Hepatocyte (in vitro differentiated cells): Measurements from ENCODE around the gene ADAP1. TPM values are rescaled to one million over a fixed set of nuclear protein-coding genes. Genes with fewer than 3 reads are reported as not detected.

Experiments used
- DNase-seq: peaks from one replicate; pipeline ENCODE4 v3.0.0-alpha.2; 2016; ENCODE audit warnings: low spot score
- H2AFZ ChIP-seq: fragments of 200-600 bp; sonication (generic); 2 replicates; pipeline ENCODE4 v1.6.0; 2016; ENCODE audit warnings: antibody characterized with exemption, mild to moderate bottlenecking
- H3K27ac ChIP-seq: fragments of 200-600 bp; sonication (generic); 2 replicates; pipeline ENCODE4 v1.5.1; 2016; ENCODE audit warnings: mild to moderate bottlenecking
- H3K27me3 ChIP-seq: fragments of 200-600 bp; sonication (generic); 2 replicates; pipeline ENCODE4 v1.6.1; 2016
- H3K36me3 ChIP-seq: fragments of 200-600 bp; sonication (generic); replicated peaks from 2 replicates; pipeline ENCODE4 v1.5.1; 2016; ENCODE audit warnings: low read depth; ENCODE audit not compliant: insufficient read depth
- H3K4me1 ChIP-seq: fragments of 200-600 bp; sonication (generic); 2 replicates; pipeline ENCODE4 v1.5.1; 2016; ENCODE audit warnings: mild to moderate bottlenecking, moderate library complexity; ENCODE audit not compliant: insufficient read depth
- H3K4me2 ChIP-seq: fragments of 200-600 bp; sonication (generic); 2 replicates; pipeline ENCODE4 v1.6.0; 2016
- H3K4me3 ChIP-seq: fragments of 200-600 bp; sonication (generic); 2 replicates; pipeline ENCODE4 v1.5.1; 2016; ENCODE audit warnings: mild to moderate bottlenecking
- H3K79me2 ChIP-seq: fragments of 200-600 bp; sonication (generic); 2 replicates; pipeline ENCODE4 v1.6.0; 2017; ENCODE audit warnings: mild to moderate bottlenecking
- H3K9me2 ChIP-seq: fragments of 200-600 bp; sonication (generic); replicated peaks from 2 replicates; pipeline ENCODE4 v1.6.0; 2017; ENCODE audit warnings: mild to moderate bottlenecking; ENCODE audit not compliant: insufficient read depth
- H3K9me3 ChIP-seq: fragments of 200-600 bp; sonication (generic); 2 replicates; pipeline ENCODE4 v1.5.1; 2016; ENCODE audit warnings: low read depth, mild to moderate bottlenecking
- H4K20me1 ChIP-seq: fragments of 200-600 bp; sonication (generic); 2 replicates; pipeline ENCODE4 v1.6.0; 2016; ENCODE audit warnings: mild to moderate bottlenecking; ENCODE audit not compliant: insufficient read depth, poor library complexity, severe bottlenecking
- CTCF ChIP-seq: fragments of 200-600 bp; sonication (generic); IDR thresholded peaks from 2 replicates; pipeline ENCODE4 v1.5.1; 2016; ENCODE audit warnings: antibody characterized with exemption, mild to moderate bottlenecking; ENCODE audit not compliant: poor library complexity
- EZH2 ChIP-seq: fragments of 200-600 bp; sonication (generic); IDR thresholded peaks from 2 replicates; pipeline ENCODE4 v1.6.1; 2016; ENCODE audit warnings: antibody characterized with exemption, mild to moderate bottlenecking, borderline replicate concordance
- EZH2phosphoT487 ChIP-seq: fragments of 200-600 bp; sonication (generic); IDR thresholded peaks from one replicate; pipeline ENCODE4 v1.6.1; 2018; ENCODE audit warnings: antibody characterized with exemption, mild to moderate bottlenecking, low read depth, moderate library complexity; ENCODE audit not compliant: unreplicated experiment, severe bottlenecking
- WGBS: methylation state at CpG from one replicate; pipeline ENCODE4 v1.1.6; 2016; ENCODE audit warnings: low lambda C conversion rate; ENCODE audit errors: missing lambda C conversion rate; 5-methylcytosine and 5-hydroxymethylcytosine counted together
- polyA plus RNA-seq: library from polyadenylated mRNA; unstranded; fragments of >200 nt; fragmentation: Nextera tagmentation; extraction: Ambion mirVana; gene quantifications from 2 replicates; pipeline ENCODE4 v1.2.1, GENCODE V29; 2016
- total RNA-seq: library from RNA; depleted of rRNA; stranded (reverse); fragments of >200 nt; gene quantifications from 2 replicates; pipeline ENCODE4 v1.2.3, GENCODE V29; 2014

ADAP1 gene
- total and polyA plus RNA-seq, 2 experiments from 2014 or later, result 25.6 to 35.7 TPM

GRCh38 chr7:868189-868486, 86.3 kb downstream of the ADAP1 start:
- Histone ChIP-seq H3K27ac (no peak overlapping the region), H3K9me3 (no peaks in the 10 kb centered on the region), H3K4me2 (no peak overlapping the region), H2AFZ (no peak overlapping the region), H3K4me1 (no peaks in the 10 kb centered on the region), H4K20me1 (no peaks in the 10 kb centered on the region), H3K4me3 (no peak overlapping the region), H3K36me3 (no peaks in the 10 kb centered on the region), H3K27me3 (no peaks in the 10 kb centered on the region), H3K79me2 (no peaks in the 10 kb centered on the region), H3K9me2 (no peaks in the 10 kb centered on the region)
- no peak for DNase-seq
- TF ChIP-seq EZH2 (no peak), EZH2phosphoT487 (no peak), CTCF (no peak)
- WGBS, result 96% methylated on average over 17 of the region's 17 CpGs

GRCh38 chr7:867406-868188, 86.9 kb downstream of the ADAP1 start:
- Histone ChIP-seq H2AFZ (no peak overlapping the region), H3K9me2 (no peaks in the 10 kb centered on the region), H3K4me1 (peaks cover under 1% of the 10 kb centered on the region), H3K4me2 (no peak overlapping the region), H3K36me3 (no peaks in the 10 kb centered on the region), H3K4me3 (no peak overlapping the region), H3K27ac (no peak overlapping the region), H3K9me3 (no peaks in the 10 kb centered on the region), H3K27me3 (no peaks in the 10 kb centered on the region), H4K20me1 (no peaks in the 10 kb centered on the region), H3K79me2 (no peaks in the 10 kb centered on the region)
- WGBS, result 93% methylated on average over 22 of the region's 22 CpGs
- DNase-seq, result no peak
- TF ChIP-seq EZH2, result no peak

GRCh38 chr7:867001-867405, 87.5 kb downstream of the ADAP1 start:
- no peak overlapping the region for H3K27ac ChIP-seq
- no peak overlapping the region for H2AFZ ChIP-seq
- no peak overlapping the region for H3K4me3 ChIP-seq
- H3K4me2 ChIP-seq, result no peak overlapping the region
- no peak for DNase-seq
- H3K27me3 ChIP-seq, result no peaks in the 10 kb centered on the region
- no peaks in the 10 kb centered on the region for H3K36me3 ChIP-seq
- no peaks in the 10 kb centered on the region for H3K9me2 ChIP-seq
- peaks cover 7% of the 10 kb centered on the region for H3K4me1 ChIP-seq
- TF ChIP-seq EZH2, result no peak
- no peak for TF ChIP-seq CTCF
- TF ChIP-seq EZH2phosphoT487, result no peak
- no peaks in the 10 kb centered on the region for H4K20me1 ChIP-seq
- H3K9me3 ChIP-seq, result no peaks in the 10 kb centered on the region
- 94% methylated on average over 18 of the region's 18 CpGs for WGBS
- no peaks in the 10 kb centered on the region for H3K79me2 ChIP-seq

- DNase-seq, result no peak
- H3K9me2 ChIP-seq, result no peaks in the 10 kb centered on the region
- 99% methylated on average over 25 of the region's 25 CpGs for whole genome bisulfite sequencing
- peaks cover 13% of the 10 kb centered on the region for H3K4me1 ChIP-seq
- no peaks in the 10 kb centered on the region for H3K36me3 ChIP-seq
- H3K4me3 ChIP-seq, result no peak overlapping the region
- H3K4me2 ChIP-seq, result no peak overlapping the region
- TF ChIP-seq EZH2phosphoT487 (no peak), CTCF (no peak), EZH2 (no peak)
- no peaks in the 10 kb centered on the region for H3K27me3 ChIP-seq
- no peaks in the 10 kb centered on the region for H3K79me2 ChIP-seq
- no peak overlapping the region for H3K27ac ChIP-seq
- no peaks in the 10 kb centered on the region for H3K9me3 ChIP-seq
- H2AFZ ChIP-seq, result no peak overlapping the region
- H4K20me1 ChIP-seq, result no peaks in the 10 kb centered on the region
Measured at GRCh38 chr7:865921-866320, 88.6 kb downstream of the ADAP1 start.
